Activated CD4-positive, alpha-beta T cell treated with anti-CD3 and anti-CD28 coated beads for 4 hours (primary cell): ENCODE results near the gene FNBP1.
A peak's percentile ranks its signal among the peaks of the same experiment; 100 is the strongest.
"Not testable (repeated sequence)": the region's sequence is repeated elsewhere in the genome, so short reads cannot be mapped to it uniquely, and the experiment has no call there.

Experiments
- DNase-seq, 2 donors: peaks; one replicate each; pipeline ENCODE4 v3.0.0-alpha.2; 2020

Gene FNBP1

GRCh38 chr9:129989740-129990139 is 53.2 kb downstream of the FNBP1 start:
- DNase-seq: no peak

- no peak for DNase-seq
Measured at GRCh38 chr9:129989362-129989708, 53.7 kb downstream of the FNBP1 start.

GRCh38 chr9:129988607-129989361 is 54.2 kb downstream of the FNBP1 start:
- no peak for DNase-seq

- no peak for DNase-seq
Measured at GRCh38 chr9:129987941-129988340, 55.0 kb downstream of the FNBP1 start.

- DNase-seq: no peak
Measured at GRCh38 chr9:129987047-129987446, 55.9 kb downstream of the FNBP1 start.

- DNase-seq: not testable (repeated sequence)
Measured at GRCh38 chr9:129984589-129984988, 58.4 kb downstream of the FNBP1 start.

GRCh38 chr9:129983891-129984290 is 59.1 kb downstream of the FNBP1 start:
- no peak for DNase-seq

GRCh38 chr9:129981180-129981907 is 61.6 kb downstream of the FNBP1 start:
- DNase-seq: no peak

- not testable (repeated sequence) for DNase-seq
Measured at GRCh38 chr9:129980224-129980623, 62.8 kb downstream of the FNBP1 start.

GRCh38 chr9:129979071-129979745 is 63.8 kb downstream of the FNBP1 start:
- no peak for DNase-seq

- no peak for DNase-seq
Measured at GRCh38 chr9:129972816-129973215, 70.2 kb downstream of the FNBP1 start.

GRCh38 chr9:129968690-129969485 is 74.1 kb downstream of the FNBP1 start:
- DNase-seq: no peak

- DNase-seq: no peak
Measured at GRCh38 chr9:129964901-129965734, 77.9 kb downstream of the FNBP1 start.

- peak; percentile 69 to 74 for DNase-seq
Measured at GRCh38 chr9:129962889-129963703, 79.9 kb downstream of the FNBP1 start.

GRCh38 chr9:129962451-129962864 is 80.5 kb downstream of the FNBP1 start:
- DNase-seq: no peak

GRCh38 chr9:129958796-129959195 is 84.2 kb downstream of the FNBP1 start:
- DNase-seq: no peak

GRCh38 chr9:129954868-129955550 is 88.0 kb downstream of the FNBP1 start:
- no peak for DNase-seq

GRCh38 chr9:129953736-129954135 is 89.3 kb downstream of the FNBP1 start:
- no peak for DNase-seq

- DNase-seq: no peak
Measured at GRCh38 chr9:129952337-129952736, 90.7 kb downstream of the FNBP1 start.

GRCh38 chr9:129949821-129950220 is 93.2 kb downstream of the FNBP1 start:
- no peak for DNase-seq

- not testable (repeated sequence) for DNase-seq
Measured at GRCh38 chr9:129948626-129949025, 94.4 kb downstream of the FNBP1 start.
